Karpas-422 (cell line): ENCODE measurements around the gene DHX40. TPM values are rescaled to one million over a fixed set of nuclear protein-coding genes. Genes with fewer than 3 reads are reported as not detected.
"Not testable (repeated sequence)": the region's sequence is repeated elsewhere in the genome, so short reads cannot be mapped to it uniquely, and the experiment has no call there.

Source experiments
- DNase-seq: peaks from one replicate; pipeline ENCODE4 v3.0.0-alpha.2; 2015
- H2AFZ ChIP-seq: fragments of 200-600 bp; sonication (generic); 2 replicates; pipeline ENCODE4 v1.6.1; 2014; ENCODE audit warnings: antibody characterized with exemption, low read length, mixed read lengths
- H3K27ac ChIP-seq: fragments of 200-600 bp; sonication (generic); 2 replicates; pipeline ENCODE4 v1.5.1; 2014; ENCODE audit warnings: mild to moderate bottlenecking, low read length, moderate library complexity
- H3K27me3 ChIP-seq: fragments of 200-600 bp; sonication (generic); 2 replicates; pipeline ENCODE4 v1.6.1; 2014; ENCODE audit warnings: low read length, mixed read lengths
- H3K36me3 ChIP-seq: fragments of 200-600 bp; sonication (generic); 2 replicates; pipeline ENCODE4 v1.6.1; 2014; ENCODE audit warnings: low read length, mixed read lengths; ENCODE audit not compliant: insufficient read depth
- H3K4me1 ChIP-seq: fragments of 200-600 bp; sonication (generic); 2 replicates; pipeline ENCODE4 v1.6.1; 2014; ENCODE audit warnings: mild to moderate bottlenecking, low read length, mixed read lengths
- H3K4me2 ChIP-seq: fragments of 200-600 bp; sonication (generic); 2 replicates; pipeline ENCODE4 v1.6.1; 2014; ENCODE audit warnings: low read length, low read depth, mild to moderate bottlenecking; ENCODE audit not compliant: poor library complexity, severe bottlenecking
- H3K4me3 ChIP-seq: fragments of 200-600 bp; sonication (generic); 2 replicates; pipeline ENCODE4 v1.5.1; 2014; ENCODE audit warnings: mild to moderate bottlenecking, antibody characterized with exemption, low read length, mixed read lengths
- H3K79me2 ChIP-seq: fragments of 200-600 bp; sonication (generic); 2 replicates; pipeline ENCODE4 v1.6.1; 2014; ENCODE audit warnings: mild to moderate bottlenecking, low read length, mixed read lengths
- H3K9ac ChIP-seq: fragments of 200-600 bp; sonication (generic); 2 replicates; pipeline ENCODE4 v1.6.0; 2014; ENCODE audit warnings: low read length
- H3K9me2 ChIP-seq: fragments of 200-600 bp; sonication (generic), shearing (Covaris generic); replicated peaks from 2 replicates; pipeline ENCODE4 v1.6.0; 2014; ENCODE audit warnings: mild to moderate bottlenecking, low read length, moderate library complexity; ENCODE audit not compliant: insufficient read depth
- H3K9me3 ChIP-seq: fragments of 300-700, 200-600 bp; sonication (generic); 2 replicates; pipeline ENCODE4 v1.6.1; 2014; ENCODE audit warnings: low read length, mixed read lengths
- H4K20me1 ChIP-seq: fragments of 200-600 bp; sonication (generic); 2 replicates; pipeline ENCODE4 v1.6.1; 2014; ENCODE audit warnings: mild to moderate bottlenecking, antibody characterized with exemption, low read length, low read depth; ENCODE audit not compliant: insufficient read depth
- small RNA-seq: library from RNA; depleted of rRNA; stranded (forward); fragments of <200 nt; gene quantifications from one replicate; pipeline ENCODE3, GENCODE V24; 2014
- total RNA-seq: library from RNA; depleted of rRNA; stranded (reverse); fragments of >200 nt; shearing (Covaris generic); gene quantifications from 2 replicates; pipeline ENCODE4 v1.2.3, GENCODE V29; 2014; ENCODE audit warnings: low replicate concordance; rRNA removed

The DHX40 gene
- total RNA-seq, 1 experiment from 2014 or later: 58.7 TPM

DNA sequence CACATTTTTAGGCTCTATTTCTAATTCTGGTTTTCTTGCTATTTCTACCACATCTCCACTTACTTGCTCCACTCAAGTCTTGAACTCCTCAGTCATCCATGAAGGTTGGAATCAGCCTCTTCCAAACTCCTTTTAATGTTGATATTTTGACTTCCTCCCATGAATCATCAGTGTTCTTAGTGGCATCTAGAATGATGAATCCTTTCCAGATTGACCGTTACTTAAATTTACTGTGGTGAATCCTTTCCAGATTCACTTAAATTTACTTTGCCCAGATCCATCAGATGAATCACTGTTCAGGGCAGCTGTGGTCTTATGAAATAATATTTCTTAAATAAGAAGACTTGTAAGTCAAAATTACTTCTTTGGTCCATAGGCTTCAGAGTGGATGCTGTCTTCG lies 86.7 kb downstream of the DHX40 start:
- H3K9me2 ChIP-seq: no peaks in the 10 kb centered on the region
- peaks cover 85% of the 10 kb centered on the region for H3K36me3 ChIP-seq
- no peak overlapping the region for H3K4me2 ChIP-seq
- DNase-seq: no peak
- H3K27ac ChIP-seq: no peak overlapping the region
- no peaks in the 10 kb centered on the region for H3K4me1 ChIP-seq
- no peaks in the 10 kb centered on the region for H3K9me3 ChIP-seq
- peaks cover 79% of the 10 kb centered on the region for H3K79me2 ChIP-seq
- no peak overlapping the region for H2AFZ ChIP-seq
- H3K9ac ChIP-seq: no peak overlapping the region
- no peaks in the 10 kb centered on the region for H4K20me1 ChIP-seq
- no peak overlapping the region for H3K4me3 ChIP-seq
- H3K27me3 ChIP-seq: no peaks in the 10 kb centered on the region

DNA sequence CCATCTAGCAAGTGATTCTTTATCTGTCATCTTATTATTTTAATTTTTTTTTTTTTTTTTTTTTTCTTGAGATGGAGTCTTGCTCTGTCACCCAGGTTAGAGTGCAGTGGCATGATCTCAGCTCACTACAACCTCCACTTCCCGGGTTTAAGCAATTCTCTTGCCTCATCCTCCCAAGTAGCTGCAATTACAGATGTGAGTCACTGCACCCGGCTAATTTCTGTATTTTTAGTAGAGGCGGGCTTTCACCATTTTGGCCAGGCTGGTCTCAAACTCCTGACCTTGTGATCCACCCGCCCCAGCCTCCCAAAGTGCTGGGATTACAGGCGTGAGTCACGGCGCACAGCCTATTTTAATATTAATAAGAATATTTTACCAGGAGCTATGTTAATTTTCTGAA lies 91.2 kb downstream of the DHX40 start:
- H3K9me3 ChIP-seq, H2AFZ ChIP-seq, H3K4me1 ChIP-seq, H3K27me3 ChIP-seq, H3K27ac ChIP-seq, H3K4me2 ChIP-seq, H4K20me1 ChIP-seq, H3K9me2 ChIP-seq, DNase-seq, H3K4me3 ChIP-seq, H3K9ac ChIP-seq: not testable (repeated sequence)
- Histone ChIP-seq H3K36me3 (peaks cover 70% of the 10 kb centered on the region), H3K79me2 (peaks cover 67% of the 10 kb centered on the region)

Small RNAs within 50 kb of the gene (small RNA-seq; reads per million reads assigned to genes)
- gene RNU4-13P: 0.16 reads per million

Other genes with a start within 250 kb of the DHX40 start
- gene YPEL2, start 234.0 kb upstream of the DHX40 start, total RNA-seq: 3.5 and 6.1 TPM in 2 replicates
- 85.0 and 162 TPM in 2 replicates for gene CLTC, start 54.3 kb downstream of the DHX40 start, total RNA-seq
- 48.0 and 51.6 TPM in 2 replicates for gene PTRH2, start 141.8 kb downstream of the DHX40 start, total RNA-seq
- 34.3 and 69.4 TPM in 2 replicates for gene VMP1, start 142.0 kb downstream of the DHX40 start, total RNA-seq